GM18909 (cell line): ENCODE measurements around the gene KIAA1217.

Experiments used
- ATAC-seq: cut with Tn5 transposase; IDR thresholded peaks from one replicate; pipeline ENCODE4 v1.9.1; 2021; ENCODE audit warnings: mild to moderate bottlenecking; ENCODE audit not compliant: unreplicated experiment, poor library complexity

Gene KIAA1217

GRCh38 chr10:24385776-24386175, 176.8 kb downstream of the KIAA1217 start:
- no peak for ATAC-seq

DNA sequence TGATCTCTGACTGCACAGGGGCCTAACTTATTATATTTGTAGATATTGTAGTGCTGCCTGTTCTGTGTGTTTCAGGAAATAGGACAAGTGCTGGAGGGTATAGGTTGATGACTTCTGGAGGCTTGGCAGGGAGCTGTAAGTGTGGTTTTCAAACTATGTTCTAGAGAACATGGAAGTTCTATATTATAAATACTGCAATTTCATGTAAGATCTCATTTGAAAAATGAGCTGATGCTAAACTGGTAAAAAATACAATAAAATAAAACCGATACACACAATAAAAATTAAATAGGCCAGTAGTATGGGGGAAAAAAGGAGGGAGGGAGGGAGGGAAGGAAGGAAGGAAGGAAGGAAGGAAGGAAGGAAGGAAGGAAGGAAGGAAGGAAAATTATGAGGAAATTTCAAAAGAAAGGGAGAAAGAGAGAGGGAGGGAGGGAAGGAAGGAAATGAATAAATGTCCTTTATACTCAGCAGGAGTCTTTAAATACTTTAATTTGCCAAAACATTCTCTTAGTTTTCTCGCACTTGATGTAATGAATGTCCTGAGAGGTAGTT, 181.3 kb downstream of the KIAA1217 start:
- no peak for ATAC-seq

DNA sequence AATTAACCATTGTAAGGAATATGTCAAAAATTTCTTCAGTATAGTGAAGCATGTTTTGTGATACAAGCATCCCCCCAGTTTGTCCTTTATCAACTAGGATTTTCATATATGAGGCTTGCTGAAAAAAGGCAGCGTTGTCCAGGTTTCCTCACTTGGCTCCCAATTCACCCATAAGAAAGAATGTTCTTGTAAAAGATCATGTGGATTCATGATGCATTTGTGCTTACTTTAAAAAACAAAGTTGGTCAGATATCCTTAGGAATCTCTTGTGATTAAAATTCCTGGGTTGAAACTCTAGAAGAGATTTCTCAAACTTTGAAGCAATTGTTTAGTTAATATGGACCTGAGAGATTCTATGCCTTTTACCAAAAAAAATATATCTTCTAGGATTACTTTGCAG, 181.8 kb downstream of the KIAA1217 start:
- ATAC-seq, result no peak

- no peak for ATAC-seq
These were observed 184.3 kb downstream of the KIAA1217 start for GRCh38 chr10:24393201-24393600.

GRCh38 chr10:24394461-24395190, 185.7 kb downstream of the KIAA1217 start:
- ATAC-seq, result peak; percentile 80

DNA sequence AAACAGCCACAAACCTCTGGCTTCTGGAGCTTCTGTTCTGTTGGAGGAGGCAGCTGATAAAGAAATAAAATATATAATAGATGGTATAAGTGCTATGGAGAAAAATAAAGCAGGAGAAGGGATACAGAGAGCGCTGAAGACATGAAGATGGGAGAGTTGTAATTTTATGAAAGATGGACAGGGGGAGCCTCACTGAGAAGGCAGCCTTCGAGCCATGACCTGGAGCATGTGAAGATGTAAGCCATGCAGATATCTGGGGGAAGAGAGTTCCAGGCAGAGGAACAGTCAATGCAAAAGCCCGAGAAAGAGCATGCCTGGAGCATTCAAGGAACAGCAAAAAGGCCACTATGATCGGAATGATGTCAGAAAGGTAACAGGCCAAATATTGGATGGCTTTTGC, 187.5 kb downstream of the KIAA1217 start:
- no peak for ATAC-seq

DNA sequence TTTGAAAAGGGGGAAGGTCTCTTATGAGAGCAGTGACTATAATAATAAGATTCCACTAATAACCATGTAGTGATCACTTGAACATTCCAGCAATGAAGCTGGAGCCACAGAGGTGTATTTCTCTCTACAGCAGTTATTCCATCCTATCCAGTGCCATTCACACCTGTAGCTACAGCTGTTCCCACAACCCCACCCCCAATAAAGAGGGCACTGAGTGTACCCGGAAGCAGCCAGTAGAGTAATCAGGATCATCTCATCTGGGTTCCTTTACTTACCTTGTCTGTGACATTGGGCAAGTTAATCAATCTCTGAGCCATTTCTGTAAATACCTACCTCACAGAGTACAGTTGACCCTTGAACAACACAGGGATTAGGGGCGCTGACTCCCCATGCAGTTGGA, 188.7 kb downstream of the KIAA1217 start:
- no peak for ATAC-seq

DNA sequence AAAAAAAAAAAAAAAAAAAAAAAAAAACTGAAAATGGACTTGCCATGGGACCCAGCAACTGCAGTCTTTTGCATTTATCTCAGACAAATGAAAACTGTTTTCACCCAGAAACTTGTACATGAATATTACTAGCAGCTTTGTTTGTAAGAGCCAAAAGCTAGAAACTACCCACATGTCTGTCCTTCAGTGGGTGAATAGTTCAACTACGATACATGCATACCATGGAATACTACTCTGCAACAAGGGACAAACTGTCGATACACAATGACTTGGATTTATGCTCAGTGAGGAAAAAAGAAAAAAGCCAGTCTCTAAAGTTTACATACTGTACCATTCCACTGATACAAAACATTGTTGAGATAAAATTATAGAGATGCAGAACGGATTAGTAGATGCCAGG, 195.6 kb downstream of the KIAA1217 start:
- ATAC-seq, result no peak

DNA sequence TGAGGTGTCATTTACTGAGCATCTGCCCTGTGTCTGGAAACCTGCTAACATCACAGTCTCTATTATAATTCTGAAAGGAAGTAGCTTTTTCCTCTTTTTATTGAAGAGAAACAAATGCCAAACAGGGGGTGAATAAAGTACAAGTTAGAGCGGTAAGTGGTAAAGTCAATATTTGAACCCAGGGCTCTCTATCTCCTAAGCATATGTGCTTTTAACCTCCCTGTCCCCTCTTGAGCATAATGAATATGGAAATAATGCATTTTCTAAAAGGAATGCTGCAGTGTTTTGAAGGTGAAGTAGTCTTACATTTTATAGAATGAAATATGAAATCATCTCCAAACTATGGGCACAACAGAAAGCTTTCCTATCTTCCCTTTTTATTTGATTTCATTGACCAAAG, 196.7 kb downstream of the KIAA1217 start:
- ATAC-seq, result no peak

DNA sequence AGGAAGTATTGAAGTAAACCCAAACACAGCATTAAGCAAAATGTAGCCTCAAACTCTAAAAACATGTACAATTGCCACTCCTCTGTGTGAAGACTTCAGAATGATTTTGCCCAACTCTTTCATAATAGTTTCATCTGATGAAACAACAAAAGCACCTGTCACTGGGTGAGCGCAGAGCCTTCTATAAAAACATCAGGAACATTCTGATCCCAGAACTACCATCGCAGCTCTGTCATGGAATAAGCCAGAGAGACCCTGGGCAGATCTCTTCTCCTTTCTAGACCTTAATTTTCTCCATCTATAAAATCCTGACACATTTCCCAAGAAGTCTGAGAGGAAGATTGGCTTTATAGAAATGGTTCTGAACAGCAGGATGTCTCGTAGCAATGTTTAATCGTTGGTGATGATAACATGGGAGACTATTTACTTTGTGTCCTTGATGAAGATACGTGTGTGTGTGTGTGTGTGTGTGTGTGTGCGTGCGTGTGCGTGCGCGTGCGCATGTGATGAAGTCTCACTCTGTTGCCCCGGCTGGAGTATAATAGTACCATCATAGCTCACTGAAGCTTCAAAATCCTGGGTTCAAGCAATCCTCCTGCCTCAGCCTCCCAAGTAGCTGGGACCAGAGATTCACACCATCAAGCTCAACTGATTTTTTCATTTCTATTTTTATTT, 198.0 kb downstream of the KIAA1217 start:
- ATAC-seq, result no peak

- no peak for ATAC-seq
These were observed 199.0 kb downstream of the KIAA1217 start for GRCh38 chr10:24407928-24408327.

DNA sequence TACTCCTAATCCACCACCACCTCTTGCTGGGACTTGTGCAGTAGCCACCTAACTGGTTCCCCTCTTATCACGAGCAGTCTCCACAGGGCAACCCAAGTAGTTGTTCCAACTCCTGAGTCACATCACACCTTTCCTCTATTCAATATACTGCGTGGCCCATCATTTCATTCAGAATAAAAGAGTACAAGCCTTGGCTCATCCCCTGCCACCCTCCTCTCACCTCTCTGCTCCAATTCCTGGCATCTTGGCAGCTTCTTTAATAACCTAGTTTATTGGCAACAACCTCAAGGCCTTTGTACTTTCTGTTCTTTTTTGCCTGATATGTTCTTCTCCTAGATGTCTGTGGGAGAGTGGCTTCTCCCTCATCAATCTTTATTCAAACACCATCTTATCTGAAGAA, 199.4 kb downstream of the KIAA1217 start:
- ATAC-seq, result no peak

DNA sequence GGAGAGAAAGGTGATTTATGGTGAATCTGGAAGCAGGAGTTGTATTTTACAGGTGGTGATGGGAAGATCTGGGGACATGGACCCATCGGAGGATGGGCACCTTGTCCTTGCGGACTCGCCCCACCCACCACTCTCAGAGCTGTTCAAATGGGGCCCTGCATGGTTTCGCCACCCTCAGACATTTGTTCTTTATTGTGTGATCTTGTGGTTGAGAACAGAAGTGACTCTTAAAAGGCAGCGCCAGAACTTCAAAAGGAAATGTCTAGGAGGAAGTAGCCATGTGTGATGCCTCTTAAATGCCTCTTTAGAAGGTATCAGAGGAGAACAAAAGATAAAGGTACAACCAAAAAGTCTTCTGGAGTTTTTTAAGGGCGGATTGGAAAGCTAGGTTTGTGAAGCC, 205.7 kb downstream of the KIAA1217 start:
- ATAC-seq, result no peak

- ATAC-seq, result no peak
These were observed 206.7 kb downstream of the KIAA1217 start for GRCh38 chr10:24415455-24416125.

DNA sequence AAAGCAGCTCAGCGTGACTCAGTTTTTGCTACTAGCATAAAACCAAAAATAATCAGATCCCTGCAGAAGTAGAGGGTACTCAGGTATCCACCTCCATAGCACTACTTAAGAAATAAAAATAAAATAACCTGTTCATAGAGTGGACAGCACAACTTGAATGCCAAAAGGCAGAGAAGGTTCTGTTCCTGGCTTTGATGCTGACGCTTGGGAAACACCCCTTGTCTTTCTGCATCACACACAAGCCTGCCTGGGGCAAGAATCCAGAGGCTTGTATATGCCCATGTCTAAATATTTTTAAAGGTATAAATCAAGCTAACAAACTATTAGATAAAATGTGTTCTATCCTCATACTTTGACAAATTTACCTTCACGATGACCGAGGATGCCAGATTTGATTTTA, 207.3 kb downstream of the KIAA1217 start:
- no peak for ATAC-seq

DNA sequence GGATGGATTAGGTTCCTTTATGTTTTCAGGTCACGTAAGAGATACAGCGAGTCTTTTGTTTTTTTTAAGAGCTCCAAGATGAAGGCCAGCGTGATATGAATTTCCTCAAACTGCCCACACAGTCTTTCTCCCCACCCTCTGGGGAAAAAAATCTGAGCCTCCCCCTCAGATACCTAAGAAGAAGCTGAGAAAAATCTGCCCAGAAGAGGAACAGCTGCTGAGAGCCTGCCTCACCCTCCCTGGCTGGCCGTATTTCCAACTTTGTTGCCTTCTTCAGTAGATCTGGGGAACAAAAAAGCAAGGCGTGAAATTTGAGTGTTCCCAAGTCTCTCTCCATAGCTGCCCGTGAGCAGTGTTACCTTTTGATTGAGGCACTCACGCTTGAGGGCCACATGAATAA, 208.1 kb downstream of the KIAA1217 start:
- no peak for ATAC-seq

DNA sequence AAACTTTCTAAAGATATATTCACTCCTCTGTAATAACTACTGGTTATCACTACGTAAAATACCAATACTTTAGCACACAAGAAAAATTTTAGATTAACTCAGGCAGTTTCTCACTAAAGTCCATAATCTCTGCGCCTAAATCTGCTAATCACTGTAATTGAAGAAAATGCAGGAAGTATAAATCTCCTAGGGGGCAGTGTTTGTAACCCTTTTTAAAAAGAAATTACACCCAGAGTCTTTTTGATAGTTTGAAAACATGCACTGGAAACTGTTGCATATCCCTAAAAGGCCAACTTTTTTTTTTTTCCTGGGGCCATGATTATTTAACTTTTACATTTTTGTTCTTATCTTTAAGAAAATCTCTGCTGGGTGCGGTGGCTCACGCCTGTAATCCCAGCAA, 209.6 kb downstream of the KIAA1217 start:
- no peak for ATAC-seq

DNA sequence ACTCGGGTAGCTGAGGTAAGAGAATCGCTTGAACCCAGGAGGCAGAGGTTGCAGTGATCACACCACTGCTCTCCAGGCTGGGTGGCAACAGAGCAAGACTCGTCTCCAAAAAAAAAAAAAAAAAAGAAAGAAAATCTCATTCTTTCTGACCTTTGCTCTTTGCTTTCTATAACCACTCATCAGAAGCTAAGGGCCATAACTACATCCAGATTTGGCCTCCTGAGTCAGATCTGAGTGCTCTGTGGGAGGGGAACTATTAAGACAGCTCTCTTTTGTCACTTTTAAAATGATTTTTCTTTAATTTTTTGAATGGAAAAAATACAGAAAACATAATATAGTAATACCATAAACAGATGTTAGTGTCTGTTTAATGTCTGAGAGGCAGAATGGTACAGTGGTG, 210.1 kb downstream of the KIAA1217 start:
- ATAC-seq, result no peak

GRCh38 chr10:24425151-24425550, 216.2 kb downstream of the KIAA1217 start:
- ATAC-seq, result peak; percentile 44

DNA sequence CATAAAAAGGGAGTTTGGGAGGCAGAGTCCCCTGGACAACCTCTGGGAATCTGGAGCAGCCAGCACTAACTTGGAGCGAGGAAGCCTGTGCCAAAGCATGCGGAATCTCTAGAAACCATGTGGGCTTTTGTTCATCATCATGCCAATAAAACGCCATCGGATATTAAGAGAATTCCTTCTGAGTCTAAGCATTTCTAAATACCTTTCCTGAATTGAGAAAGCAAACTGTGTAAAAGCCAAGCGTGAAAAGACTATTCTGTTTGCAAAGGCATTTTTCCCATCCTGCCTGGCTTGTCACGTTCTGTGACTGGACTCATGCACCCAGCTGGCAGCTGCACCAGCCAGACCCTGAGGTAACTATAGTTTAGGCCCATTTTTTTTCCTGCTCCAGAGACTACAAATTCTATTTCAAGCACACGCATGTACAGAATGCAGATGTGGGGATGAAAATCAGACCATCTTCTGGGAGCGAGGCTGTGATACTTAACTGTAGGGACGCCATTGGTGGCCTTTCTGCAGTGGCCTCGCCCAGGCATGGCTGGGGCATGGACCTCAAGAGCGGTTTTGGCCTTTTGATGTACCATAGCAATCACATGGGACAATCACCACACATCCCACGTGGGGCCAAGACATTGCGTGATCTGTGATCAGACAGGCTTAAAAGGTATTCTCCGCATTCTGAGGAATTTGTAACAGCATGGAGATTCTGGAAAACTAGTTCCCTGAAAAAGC, 218.9 kb downstream of the KIAA1217 start:
- no peak for ATAC-seq

- ATAC-seq, result no peak
These were observed 219.5 kb downstream of the KIAA1217 start for GRCh38 chr10:24428410-24428782.
